Type B pancreatic cell (in vitro differentiated cells): ENCODE measurements around the gene RBMS3. TPM values are rescaled to one million over a fixed set of nuclear protein-coding genes. Genes with fewer than 3 reads are reported as not detected.
A peak's percentile ranks its signal among the peaks of the same experiment; 100 is the strongest.
"Not testable (repeated sequence)": the region's sequence is repeated elsewhere in the genome, so short reads cannot be mapped to it uniquely, and the experiment has no call there.

Source experiments
- DNase-seq: peaks from one replicate; pipeline ENCODE4 v3.0.0; 2021; ENCODE audit warnings: mixed read lengths; ENCODE audit not compliant: unreplicated experiment; ENCODE audit errors: extremely low spot score
- H3K27ac Mint-ChIP-seq: 2 replicates; pipeline ENCODE4 v1.8.0; 2021; ENCODE audit warnings: mild to moderate bottlenecking, mixed read lengths
- H3K27me3 Mint-ChIP-seq: 2 replicates; pipeline ENCODE4 v1.8.0; 2021; ENCODE audit warnings: mixed read lengths
- H3K36me3 Mint-ChIP-seq: 2 replicates; pipeline ENCODE4 v1.8.0; 2021; ENCODE audit warnings: mixed read lengths
- H3K4me1 Mint-ChIP-seq: one replicate; pipeline ENCODE4 v1.8.0; 2021; ENCODE audit warnings: mixed read lengths; ENCODE audit not compliant: unreplicated experiment
- H3K4me3 Mint-ChIP-seq: 2 replicates; pipeline ENCODE4 v1.8.0; 2021; ENCODE audit warnings: mild to moderate bottlenecking, mixed read lengths
- H3K9me3 Mint-ChIP-seq: 2 replicates; pipeline ENCODE4 v1.8.0; 2021; ENCODE audit warnings: mixed read lengths
- total RNA-seq: library from RNA; stranded (reverse); gene quantifications from 2 replicates; pipeline ENCODE4 v1.2.1, GENCODE V29; 2021; ENCODE audit warnings: low replicate concordance
- TF ChIP-seq, protein P1 (sequence below): fragments of 200-600 bp; sonication (generic); conservative IDR thresholded peaks from 2 replicates; pipeline ENCODE4 v1.5.0; 2021; ENCODE audit warnings: antibody characterized with exemption, mild to moderate bottlenecking

The RBMS3 gene
- total RNA-seq, 1 donor from 2014 or later = 36.6 TPM

DNA sequence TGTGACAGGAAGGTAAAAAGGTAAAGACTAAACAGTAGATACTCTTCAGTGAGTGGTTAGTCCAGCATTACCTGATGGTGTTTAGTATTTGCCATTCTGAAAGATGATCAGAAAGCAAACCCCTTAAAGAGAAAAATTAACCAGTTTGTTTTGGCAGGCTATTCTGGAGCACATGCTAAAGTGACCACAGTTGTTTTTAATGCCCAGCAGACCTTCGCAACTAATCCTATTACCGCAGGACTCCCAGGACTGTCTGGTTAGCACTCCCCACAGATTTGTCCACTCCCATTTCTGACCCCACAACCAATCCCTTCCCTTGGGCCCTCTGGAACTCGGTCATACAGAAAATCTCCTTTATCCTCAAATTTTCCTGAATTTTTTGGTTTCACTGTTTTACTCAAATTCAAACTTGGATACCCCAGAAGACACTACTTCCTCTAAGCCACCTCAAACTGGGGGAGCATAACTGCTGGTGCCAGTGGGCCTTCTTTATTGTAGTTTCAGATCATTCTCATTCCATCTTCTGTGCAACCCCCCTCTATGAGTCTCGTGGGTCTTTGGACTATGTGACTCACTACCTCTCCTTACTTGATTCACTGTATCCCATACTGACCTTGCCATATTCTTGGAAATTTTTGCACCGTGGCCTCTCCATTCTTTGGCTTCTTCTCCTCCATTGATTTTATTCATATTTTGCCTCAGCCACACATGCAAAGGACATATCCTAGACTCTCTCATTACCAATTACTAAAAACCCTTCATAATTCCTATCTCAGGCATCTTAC, 104.4 kb downstream of the RBMS3 start:
- no peaks in the 10 kb centered on the region for H3K9me3 Mint-ChIP-seq
- H3K36me3 Mint-ChIP-seq = peaks cover 23% of the 10 kb centered on the region
- peak overlapping the region; percentile 7 for H3K27ac Mint-ChIP-seq
- H3K27me3 Mint-ChIP-seq = no peaks in the 10 kb centered on the region
- no peak for DNase-seq
- peaks cover 17% of the 10 kb centered on the region for H3K4me1 Mint-ChIP-seq
- no peak overlapping the region for H3K4me3 Mint-ChIP-seq
- TF ChIP-seq, protein P1, sequence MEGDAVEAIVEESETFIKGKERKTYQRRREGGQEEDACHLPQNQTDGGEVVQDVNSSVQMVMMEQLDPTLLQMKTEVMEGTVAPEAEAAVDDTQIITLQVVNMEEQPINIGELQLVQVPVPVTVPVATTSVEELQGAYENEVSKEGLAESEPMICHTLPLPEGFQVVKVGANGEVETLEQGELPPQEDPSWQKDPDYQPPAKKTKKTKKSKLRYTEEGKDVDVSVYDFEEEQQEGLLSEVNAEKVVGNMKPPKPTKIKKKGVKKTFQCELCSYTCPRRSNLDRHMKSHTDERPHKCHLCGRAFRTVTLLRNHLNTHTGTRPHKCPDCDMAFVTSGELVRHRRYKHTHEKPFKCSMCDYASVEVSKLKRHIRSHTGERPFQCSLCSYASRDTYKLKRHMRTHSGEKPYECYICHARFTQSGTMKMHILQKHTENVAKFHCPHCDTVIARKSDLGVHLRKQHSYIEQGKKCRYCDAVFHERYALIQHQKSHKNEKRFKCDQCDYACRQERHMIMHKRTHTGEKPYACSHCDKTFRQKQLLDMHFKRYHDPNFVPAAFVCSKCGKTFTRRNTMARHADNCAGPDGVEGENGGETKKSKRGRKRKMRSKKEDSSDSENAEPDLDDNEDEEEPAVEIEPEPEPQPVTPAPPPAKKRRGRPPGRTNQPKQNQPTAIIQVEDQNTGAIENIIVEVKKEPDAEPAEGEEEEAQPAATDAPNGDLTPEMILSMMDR = no peak

DNA sequence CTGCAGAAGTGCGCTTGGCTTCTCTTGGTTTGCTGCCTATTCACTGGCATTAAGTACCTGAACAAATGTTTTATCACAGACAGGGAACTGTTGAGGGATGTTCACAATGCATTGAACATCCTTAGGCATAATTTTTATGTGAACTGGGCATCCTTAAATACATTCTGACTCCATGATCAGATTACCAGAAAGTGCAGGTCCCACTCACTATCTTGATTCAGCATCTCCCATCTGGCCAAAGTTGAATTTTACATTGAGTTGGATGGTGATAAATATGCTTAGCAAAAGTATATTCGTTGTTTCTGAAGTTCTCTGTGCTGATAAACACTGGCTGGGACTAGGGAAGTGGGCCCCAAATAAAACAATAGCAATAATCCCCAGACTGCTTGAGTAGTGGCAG, 108.5 kb downstream of the RBMS3 start:
- Mint-ChIP-seq H3K9me3 (peaks cover 6% of the 10 kb centered on the region), H3K4me3 (no peak overlapping the region), H3K27ac (no peak overlapping the region), H3K4me1 (peaks cover 13% of the 10 kb centered on the region), H3K27me3 (no peaks in the 10 kb centered on the region), H3K36me3 (peaks cover 31% of the 10 kb centered on the region)
- no peak for DNase-seq
- TF ChIP-seq, protein P1 = no peak

- Mint-ChIP-seq H3K4me3 (no peak overlapping the region), H3K4me1 (no peaks in the 10 kb centered on the region), H3K36me3 (peaks cover 22% of the 10 kb centered on the region), H3K9me3 (peaks cover 6% of the 10 kb centered on the region), H3K27ac (no peak overlapping the region), H3K27me3 (no peaks in the 10 kb centered on the region)
- no peak for DNase-seq
- TF ChIP-seq, protein P1 = no peak
These were observed 111.9 kb downstream of the RBMS3 start for GRCh38 chr3:29392625-29393388.

GRCh38 chr3:29393946-29394345, 113.1 kb downstream of the RBMS3 start:
- not testable (repeated sequence) for H3K27ac Mint-ChIP-seq, H3K4me3 Mint-ChIP-seq, H3K4me1 Mint-ChIP-seq, H3K9me3 Mint-ChIP-seq, H3K27me3 Mint-ChIP-seq, DNase-seq
- peaks cover 17% of the 10 kb centered on the region for H3K36me3 Mint-ChIP-seq

- TF ChIP-seq, protein P1 = no peak
- Mint-ChIP-seq H3K27me3 (peaks cover 4% of the 10 kb centered on the region), H3K9me3 (peaks cover 14% of the 10 kb centered on the region), H3K4me1 (peaks cover 4% of the 10 kb centered on the region), H3K4me3 (no peak overlapping the region), H3K36me3 (peaks cover 15% of the 10 kb centered on the region), H3K27ac (no peak overlapping the region)
- DNase-seq = no peak
These were observed 116.5 kb downstream of the RBMS3 start for GRCh38 chr3:29397406-29397805.

GRCh38 chr3:29398787-29399186, 117.9 kb downstream of the RBMS3 start:
- DNase-seq = no peak
- Mint-ChIP-seq H3K27me3 (peaks cover 4% of the 10 kb centered on the region), H3K4me3 (no peak overlapping the region), H3K4me1 (peaks cover 4% of the 10 kb centered on the region), H3K9me3 (peaks cover 8% of the 10 kb centered on the region), H3K36me3 (peaks cover 7% of the 10 kb centered on the region), H3K27ac (no peak overlapping the region)
- TF ChIP-seq, protein P1 = no peak
